ENCODE data around the gene JOSD1. TPM values are rescaled to one million over a fixed set of nuclear protein-coding genes. Genes with fewer than 3 reads are reported as not detected.

The JOSD1 gene
- total and polyA plus RNA-seq, 5 experiments from 2014 or later: 6.7 to 52.6 (median 8.2) TPM

DNA sequence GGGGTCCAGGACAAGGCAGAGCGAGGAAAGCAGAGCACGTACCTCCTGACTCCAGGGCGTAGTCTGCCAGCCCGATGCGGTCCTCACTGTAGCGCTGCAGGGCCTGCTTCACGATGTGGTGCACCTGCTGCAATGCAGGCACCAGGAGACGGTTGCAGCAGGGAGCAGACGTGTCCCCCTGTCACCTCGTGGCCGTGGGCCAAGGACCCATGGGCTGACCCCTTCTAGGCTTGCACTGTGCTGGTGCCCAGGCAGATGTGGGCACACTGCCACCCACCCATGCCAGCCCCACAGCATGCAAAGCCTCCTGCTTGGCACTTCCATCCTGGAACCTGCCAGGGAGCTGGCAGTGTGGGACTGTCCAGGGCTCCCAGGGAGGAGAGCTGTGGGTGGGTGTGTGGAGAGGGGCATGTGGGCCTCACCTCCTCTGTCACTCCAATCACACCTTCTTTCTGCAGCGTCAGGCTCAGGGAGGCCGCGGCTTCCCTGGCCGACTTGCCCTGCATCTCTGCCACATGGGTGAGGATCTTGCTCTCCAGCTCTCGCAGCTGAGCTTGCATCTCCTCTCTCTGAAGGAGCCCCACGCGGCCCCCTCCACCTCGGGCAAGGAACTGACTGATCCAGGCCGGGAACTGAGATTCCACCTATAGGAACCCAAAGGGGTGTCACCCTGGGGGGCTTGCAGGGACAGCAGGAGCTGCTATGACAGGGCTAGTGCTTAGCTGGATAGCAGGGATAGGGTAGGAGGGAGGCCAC lies 38.7 kb upstream of the JOSD1 start:
- Mint-ChIP-seq H3K27me3 (no peaks in the 10 kb centered on the region), H3K4me1 (peaks cover 28 to 76% (median 60%) of the 10 kb centered on the region in 4 donors), H3K27ac (peak overlapping the region; percentile 43 to 87 (median 76)), H3K9me3 (no peaks in the 10 kb centered on the region), H3K36me3 (peaks cover 0 to 99% (median 24%) of the 10 kb centered on the region in 3 donors), H3K4me3 (peak overlapping the region in 1 of 10 donors; percentile 26)
- DNase-seq (no peak), ATAC-seq (no peak)
- POLR2A ChIA-PET: interaction anchor here (0.6 to 37.2 kb wide), 8 partner anchors 1 to 106 kb away, joined by 3 to 1495 read pairs (median 4); partner anchors contain the start of genes GTPBP1 and SUN2

- Mint-ChIP-seq H3K27ac (peak overlapping the region in 9 of 10 donors; percentile 63 to 94 (median 85)), H3K4me1 (peaks cover 31 to 76% (median 66%) of the 10 kb centered on the region in 4 donors), H3K4me3 (no peak overlapping the region), H3K36me3 (peaks cover 0 to 96% (median 23%) of the 10 kb centered on the region in 3 donors), H3K9me3 (no peaks in the 10 kb centered on the region), H3K27me3 (no peaks in the 10 kb centered on the region)
- no peak for ATAC-seq
- POLR2A ChIA-PET: interaction anchor here (1.5 to 37.2 kb wide), 5 partner anchors 0 to 105 kb away, joined by 4 to 1495 read pairs (median 5); partner anchors contain the start of genes GTPBP1, NPTXR and SUN2
- no peak for DNase-seq
These were observed 37.8 kb upstream of the JOSD1 start for GRCh38 chr22:38738475-38739070.

GRCh38 chr22:38737302-38738060 lies 36.7 kb upstream of the JOSD1 start:
- no peak for ATAC-seq
- peaks cover 0 to 90% (median 18%) of the 10 kb centered on the region in 3 donors for H3K36me3 Mint-ChIP-seq
- no peak for DNase-seq
- H3K4me1 Mint-ChIP-seq: peaks cover 32 to 77% (median 71%) of the 10 kb centered on the region in 4 donors
- H3K27ac Mint-ChIP-seq: peak overlapping the region; percentile 79 to 96 (median 91)
- H3K27me3 Mint-ChIP-seq: no peaks in the 10 kb centered on the region
- peak overlapping the region in 5 of 10 donors; percentile 0 to 81 (median 45) for H3K4me3 Mint-ChIP-seq
- POLR2A ChIA-PET: interaction anchor here (0.6 to 37.2 kb wide), 5 partner anchors 1 to 106 kb away, joined by 4 to 1495 read pairs (median 5); partner anchors contain the start of genes GTPBP1, NPTXR and SUN2
- no peaks in the 10 kb centered on the region for H3K9me3 Mint-ChIP-seq

- ATAC-seq (no peak), DNase-seq (no peak)
- H3K4me3 Mint-ChIP-seq: peak overlapping the region in 2 of 10 donors; percentile 34 to 51
- H3K27ac Mint-ChIP-seq: peak overlapping the region; percentile 79 to 97 (median 92)
- no peaks in the 10 kb centered on the region for H3K27me3 Mint-ChIP-seq
- H3K36me3 Mint-ChIP-seq: peaks cover 0 to 81% (median 11%) of the 10 kb centered on the region in 3 donors
- H3K9me3 Mint-ChIP-seq: no peaks in the 10 kb centered on the region
- POLR2A ChIA-PET: interaction anchor here (1.0 to 37.2 kb wide), 4 partner anchors 10 to 53 kb away, joined by 3 to 1495 read pairs (median 32); partner anchors contain the start of genes GTPBP1 and SUN2
- peaks cover 31 to 78% (median 68%) of the 10 kb centered on the region in 4 donors for H3K4me1 Mint-ChIP-seq
These were observed 35.5 kb upstream of the JOSD1 start for GRCh38 chr22:38736257-38736570.

- POLR2A ChIA-PET: interaction anchor here (0.5 to 37.2 kb wide), 7 partner anchors 9 to 223 kb away, joined by 3 to 1495 read pairs (median 5); partner anchors contain the start of genes GTPBP1, NPTXR and SUN2
- Mint-ChIP-seq H3K9me3 (no peaks in the 10 kb centered on the region), H3K4me3 (peak overlapping the region in 5 of 10 donors; percentile 31 to 66 (median 50)), H3K36me3 (peaks cover 0 to 81% (median 6%) of the 10 kb centered on the region in 3 donors), H3K4me1 (peaks cover 28 to 78% (median 65%) of the 10 kb centered on the region in 4 donors), H3K27me3 (no peaks in the 10 kb centered on the region), H3K27ac (peak overlapping the region; percentile 79 to 97 (median 90))
- DNase-seq (no peak), ATAC-seq (peak; percentile 15 to 29)
These were observed 34.9 kb upstream of the JOSD1 start for GRCh38 chr22:38735465-38736256.

GRCh38 chr22:38735126-38735464 lies 34.4 kb upstream of the JOSD1 start:
- Mint-ChIP-seq H3K27me3 (no peaks in the 10 kb centered on the region), H3K4me3 (peak overlapping the region in 4 of 10 donors; percentile 31 to 66 (median 43)), H3K9me3 (no peaks in the 10 kb centered on the region), H3K4me1 (peaks cover 28 to 77% (median 66%) of the 10 kb centered on the region in 4 donors), H3K36me3 (peaks cover 0 to 80% (median 6%) of the 10 kb centered on the region in 3 donors), H3K27ac (peak overlapping the region; percentile 12 to 97 (median 88))
- ATAC-seq: no peak
- no peak for DNase-seq
- POLR2A ChIA-PET: interaction anchor here (0.5 to 37.2 kb wide), 9 partner anchors 9 to 268 kb away, joined by 3 to 1495 read pairs (median 6); partner anchors contain the start of genes GTPBP1, NPTXR, SUN2 and TOMM22

DNA sequence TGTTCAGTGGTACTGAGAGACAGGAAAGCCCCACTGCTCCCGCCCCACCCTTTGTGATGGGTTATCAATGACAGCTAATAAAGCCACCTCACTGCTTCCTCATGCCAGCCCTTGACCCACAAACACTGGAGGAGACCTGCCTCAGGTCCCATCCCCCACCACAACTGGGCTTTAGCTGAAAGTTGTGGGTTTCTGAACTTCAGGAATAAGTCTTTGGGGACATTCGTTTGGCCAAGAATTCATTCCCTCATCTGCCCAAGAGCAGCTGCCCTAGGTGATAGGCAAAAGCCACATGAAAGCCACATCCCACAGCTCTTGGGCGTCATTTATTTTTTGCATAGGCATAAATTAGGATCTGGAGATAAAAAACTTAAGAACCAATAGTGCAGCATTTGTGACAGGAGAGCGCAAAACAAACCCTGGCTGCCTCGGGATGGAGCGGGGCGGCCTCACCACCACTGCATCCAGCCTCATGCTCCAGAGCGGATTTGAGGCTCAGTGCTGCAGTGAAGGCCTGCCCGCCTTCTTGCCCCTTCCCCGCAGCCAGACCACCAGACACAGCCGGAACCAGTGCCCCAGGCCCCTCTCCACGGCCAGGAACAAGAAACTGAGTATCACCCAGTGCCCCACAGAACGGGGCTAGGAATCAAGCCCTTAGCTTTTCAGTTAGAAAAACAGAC lies 33.8 kb upstream of the JOSD1 start:
- Mint-ChIP-seq H3K4me3 (peak overlapping the region in 4 of 10 donors; percentile 10 to 66 (median 30)), H3K27ac (peak overlapping the region; percentile 42 to 97 (median 91)), H3K27me3 (no peaks in the 10 kb centered on the region), H3K4me1 (peaks cover 26 to 73% (median 61%) of the 10 kb centered on the region in 4 donors), H3K36me3 (peaks cover 0 to 80% (median 6%) of the 10 kb centered on the region in 3 donors), H3K9me3 (no peaks in the 10 kb centered on the region)
- POLR2A ChIA-PET: interaction anchor here (0.8 to 37.2 kb wide), 10 partner anchors 8 to 269 kb away, joined by 4 to 1495 read pairs (median 6); partner anchors contain the start of genes GTPBP1, NPTXR, SUN2 and TOMM22
- DNase-seq: no peak
- ATAC-seq: no peak

DNA sequence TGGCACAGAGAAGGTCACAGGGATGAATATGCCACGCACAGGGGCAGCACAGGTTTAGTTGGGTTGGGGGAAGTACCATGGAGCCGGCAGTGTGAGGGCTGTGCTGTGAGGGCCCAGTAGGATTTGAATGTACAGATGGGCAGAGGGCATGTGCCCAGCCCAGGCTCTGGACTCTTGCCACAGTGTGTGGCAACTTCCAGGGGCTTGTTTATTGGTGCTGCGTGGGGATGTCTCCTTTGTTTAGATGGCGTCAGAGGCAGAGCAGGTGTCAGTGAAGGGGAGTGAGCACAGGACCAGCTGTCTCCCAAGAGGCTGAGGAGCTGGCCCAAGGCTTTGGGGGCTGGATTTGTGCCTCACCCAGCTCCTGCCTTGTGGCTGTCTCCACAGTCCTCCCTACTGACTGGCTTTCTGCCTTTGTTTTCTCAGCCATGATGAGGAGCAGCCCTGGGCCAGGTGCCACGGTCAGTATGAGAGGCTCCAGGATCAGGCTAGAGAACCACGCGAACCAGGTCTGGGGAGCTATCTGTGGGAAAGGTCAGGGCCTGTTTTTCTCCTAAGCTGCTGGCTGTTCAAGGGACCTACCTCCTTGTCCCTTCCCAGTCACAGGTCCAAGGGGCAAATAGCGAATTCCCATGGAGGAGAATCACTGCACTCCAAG lies 33.1 kb upstream of the JOSD1 start:
- POLR2A ChIA-PET: interaction anchor here (0.8 to 37.2 kb wide), 14 partner anchors 9 to 269 kb away, joined by 3 to 1495 read pairs (median 6); partner anchors contain the start of genes GTPBP1, NPTXR, SUN2 and TOMM22
- Mint-ChIP-seq H3K27me3 (no peaks in the 10 kb centered on the region), H3K27ac (peak overlapping the region; percentile 70 to 97 (median 91)), H3K9me3 (no peaks in the 10 kb centered on the region), H3K4me3 (peak overlapping the region in 3 of 10 donors; percentile 13 to 50 (median 39)), H3K36me3 (peaks cover 0 to 80% (median 7%) of the 10 kb centered on the region in 3 donors), H3K4me1 (peaks cover 28 to 71% (median 61%) of the 10 kb centered on the region in 4 donors)
- DNase-seq (peak in 1 of 10 donors; percentile 35), ATAC-seq (peak; percentile 11 to 16)

GRCh38 chr22:38733329-38733723 lies 32.6 kb upstream of the JOSD1 start:
- peak; percentile 46 to 84 (median 58) for DNase-seq
- Mint-ChIP-seq H3K4me3 (peak overlapping the region in 3 of 10 donors; percentile 50 to 68 (median 67)), H3K9me3 (no peaks in the 10 kb centered on the region), H3K36me3 (peaks cover 0 to 80% (median 12%) of the 10 kb centered on the region in 3 donors), H3K27ac (peak overlapping the region; percentile 79 to 97 (median 90)), H3K27me3 (no peaks in the 10 kb centered on the region), H3K4me1 (peaks cover 30 to 70% (median 59%) of the 10 kb centered on the region in 4 donors)
- POLR2A ChIA-PET: interaction anchor here (1.0 to 37.2 kb wide), 12 partner anchors 8 to 270 kb away, joined by 3 to 1495 read pairs (median 6); partner anchors contain the start of genes GTPBP1, NPTXR and SUN2
- peak; percentile 65 to 73 for ATAC-seq

GRCh38 chr22:38732251-38732815 lies 31.6 kb upstream of the JOSD1 start:
- POLR2A ChIA-PET: interaction anchor here (0.6 to 37.2 kb wide), 18 partner anchors 9 to 346 kb away, joined by 3 to 1495 read pairs (median 4); partner anchors contain the start of genes APOBEC3C, CBX6, CBY1 and FAM227A
- Mint-ChIP-seq H3K27ac (peak overlapping the region in 9 of 10 donors; percentile 70 to 97 (median 90)), H3K9me3 (no peaks in the 10 kb centered on the region), H3K4me3 (peak overlapping the region in 5 of 10 donors; percentile 8 to 53 (median 41)), H3K36me3 (peaks cover 0 to 77% (median 12%) of the 10 kb centered on the region in 3 donors), H3K4me1 (peaks cover 24 to 62% (median 49%) of the 10 kb centered on the region in 4 donors), H3K27me3 (no peaks in the 10 kb centered on the region)
- ATAC-seq (no peak), DNase-seq (no peak)

All from naive thymus-derived CD8-positive, alpha-beta T cell (primary cell).